HCT116 (cell line): ENCODE measurements around the gene TMEM45A. TPM values are rescaled to one million over a fixed set of nuclear protein-coding genes. Genes with fewer than 3 reads are reported as not detected.
A peak's percentile ranks its signal among the peaks of the same experiment; 100 is the strongest.

ENCODE experiments used
- ATAC-seq: fragments of 200-7000 bp; cut with Tn5 transposase; 2 replicates; pipeline ENCODE4 v1.9.1; 2020; ENCODE audit warnings: mild to moderate bottlenecking, moderate library complexity
- BruUV-seq: library from RNA; stranded (reverse); fragments of 400-500 nt; replicated peaks from 2 replicates; lab custom pipeline; 2021; lab: Mats Ljungman, UMichigan
- CTCF ChIA-PET: fragments of 300-600 bp; sonication (Branson Sonifier 250); formaldehyde crosslinking; loops from one replicate; lab custom pipeline; 2021; ENCODE audit warnings: antibody characterized with exemption; lab: Charles Lee
- POLR2A ChIA-PET: fragments of 300-600, 350-600 bp; sonication (Branson Sonifier 250); formaldehyde crosslinking; loops from one replicate; lab custom pipeline; 2021; ENCODE audit warnings: antibody characterized with exemption; lab: Charles Lee
- RAD21 ChIA-PET, 2 experiments: fragments of 300-600 bp; sonication (Branson Sonifier 250); formaldehyde crosslinking; loops; one replicate each; lab custom pipeline; 2023; ENCODE audit warnings: low total read pairs in 2 of 2; ENCODE audit not compliant: uncharacterized antibody in 2 of 2, unreplicated experiment in 2 of 2, low non-redundant PET in 1 of 2; lab: Charles Lee
- DNase-seq: peaks from one replicate; pipeline ENCODE4 v3.0.0-alpha.2; 2010; ENCODE audit warnings: low read depth, low spot score
- H2AFZ ChIP-seq: fragments of 200-600 bp; shearing (Covaris generic), sonication (generic); 2 replicates; pipeline ENCODE4 v1.6.1; 2017; ENCODE audit warnings: low read depth, mixed run types, mixed read lengths, antibody characterized with exemption, low read length; ENCODE audit not compliant: poor library complexity, severe bottlenecking
- H3K27ac ChIP-seq: 2 replicates; pipeline ENCODE4 v1.5.1; 2012; ENCODE audit warnings: low read depth, low read length
- H3K27me3 ChIP-seq: fragments of 200-600 bp; sonication (generic); 2 replicates; pipeline ENCODE4 v1.6.1; 2016; ENCODE audit warnings: mixed run types, low read length, mixed read lengths; ENCODE audit not compliant: insufficient read depth
- H3K36me3 ChIP-seq, 2 experiments: fragments of 200-500 bp in 1 of 2; fragments of 200-600 bp in 1 of 2; sonication (Bioruptor generic) in 1 of 2; sonication (generic) in 1 of 2; 2 replicates each; pipeline versions ENCODE4 v1.5.1 to v1.6.1; 2014 to 2016; ENCODE audit warnings: low read length in 2 of 2, inconsistent platforms in 1 of 2, mixed read lengths in 1 of 2, mixed run types in 1 of 2; ENCODE audit not compliant: insufficient read depth in 2 of 2, control insufficient read depth in 1 of 2
- H3K4me1 ChIP-seq, 2 experiments: fragments of 200-600 bp in 1 of 2; sonication (generic) in 1 of 2; 2 replicates each; pipeline versions ENCODE4 v1.5.1 to v1.6.1; 2012 to 2017; ENCODE audit warnings: low read length in 2 of 2, inconsistent platforms in 1 of 2, mild to moderate bottlenecking in 1 of 2, mixed read lengths in 1 of 2, mixed run types in 1 of 2, moderate library complexity in 1 of 2; ENCODE audit not compliant: insufficient read depth in 2 of 2, control insufficient read depth in 1 of 2
- H3K4me2 ChIP-seq: fragments of 200-600 bp; sonication (generic); 2 replicates; pipeline ENCODE4 v1.6.1; 2017; ENCODE audit warnings: mixed run types, low read length, mixed read lengths
- H3K4me3 ChIP-seq, 2 experiments: fragments of 200-600 bp in 1 of 2; sonication (generic) in 1 of 2; replicated peaks in 1 of 2; 2 replicates each; pipeline ENCODE4 v1.5.1; 2011 to 2016; ENCODE audit warnings: low read length in 2 of 2, control low read depth in 1 of 2, low read depth in 1 of 2, mild to moderate bottlenecking in 1 of 2, mixed read lengths in 1 of 2, mixed run types in 1 of 2
- H3K79me2 ChIP-seq: fragments of 200-600 bp; sonication (generic); 2 replicates; pipeline ENCODE4 v1.6.1; 2017; ENCODE audit warnings: mild to moderate bottlenecking, mixed run types, low read length, moderate library complexity, mixed read lengths; ENCODE audit not compliant: insufficient read depth
- H3K9ac ChIP-seq: fragments of 200-600 bp; sonication (generic); 2 replicates; pipeline ENCODE4 v1.6.1; 2016; ENCODE audit warnings: low read length, mixed read lengths
- H3K9me2 ChIP-seq: fragments of 200-600 bp; sonication (generic), shearing (Covaris generic); 2 replicates; pipeline ENCODE4 v1.6.1; 2017; ENCODE audit warnings: mixed run types, mild to moderate bottlenecking, moderate library complexity; ENCODE audit not compliant: insufficient read depth
- H3K9me3 ChIP-seq, 2 experiments: fragments of 200-500 bp in 1 of 2; fragments of 200-600 bp in 1 of 2; sonication (Bioruptor generic) in 1 of 2; sonication (generic) in 1 of 2; 2 replicates each; pipeline ENCODE4 v1.6.1; 2014 to 2017; ENCODE audit warnings: low read length in 2 of 2, mixed read lengths in 2 of 2, inconsistent platforms in 1 of 2, low read depth in 1 of 2, mild to moderate bottlenecking in 1 of 2, mixed run types in 1 of 2, moderate library complexity in 1 of 2; ENCODE audit not compliant: control insufficient read depth in 1 of 2, insufficient read depth in 1 of 2
- H4K20me1 ChIP-seq: fragments of 200-600 bp; sonication (generic), shearing (Covaris generic); 2 replicates; pipeline ENCODE4 v1.6.1; 2017; ENCODE audit warnings: mixed run types, mild to moderate bottlenecking, moderate library complexity; ENCODE audit not compliant: insufficient read depth
- EGR1 ChIP-seq: IDR thresholded peaks from 2 replicates; pipeline ENCODE4 v1.6.1; 2012; ENCODE audit warnings: low read depth
- EZH2phosphoT487 ChIP-seq: fragments of 200-600 bp; IDR thresholded peaks from 2 replicates; pipeline ENCODE4 v1.6.1; 2018; ENCODE audit warnings: antibody characterized with exemption, borderline replicate concordance
- FOSL1 ChIP-seq: IDR thresholded peaks from 2 replicates; pipeline ENCODE4 v1.6.1; 2012; ENCODE audit warnings: low read depth
- JUND ChIP-seq: IDR thresholded peaks from 2 replicates; pipeline ENCODE4 v1.6.1; 2012
- RAD21 ChIP-seq: IDR thresholded peaks from 2 replicates; pipeline ENCODE4 v1.6.1; 2012; ENCODE audit warnings: low read depth, mild to moderate bottlenecking
- REST ChIP-seq: IDR thresholded peaks from 2 replicates; pipeline ENCODE4 v1.6.1; 2012; ENCODE audit warnings: low read depth
- intact Hi-C: fragments of 100-400 bp; cut with micrococcal nuclease; formaldehyde crosslinking; loops from 2 replicates; pipeline ENCODE4 v1.10.0; 2022
- total RNA-seq: library from RNA; stranded (reverse); gene quantifications from one replicate; pipeline ENCODE4 v1.2.1, GENCODE V29; 2021; ENCODE audit not compliant: unreplicated experiment

Gene TMEM45A
- total RNA-seq, 1 experiment from 2014 or later: 5.0 TPM

- H3K79me2 ChIP-seq: no peaks in the 10 kb centered on the region
- DNase-seq: peak; percentile 12
- POLR2A ChIA-PET: interaction anchor here (1.5 kb wide), 1 partner anchor 107 kb away, joined by 5 read pairs; no protein-coding TSS in a partner anchor
- TF ChIP-seq EGR1 (no peak), EZH2phosphoT487 (no peak), FOSL1 (peak; percentile 41; the same call in 1 of the 2 replicates), JUND (peak; percentile 39; the same call in 1 of the 2 replicates), REST (no peak), RAD21 (no peak)
- peak; percentile 55 for ATAC-seq
- no peaks in the 10 kb centered on the region for H3K9me3 ChIP-seq
- peak overlapping the region; percentile 37 for H3K4me2 ChIP-seq
- no peaks in the 10 kb centered on the region for H3K9me2 ChIP-seq
- no peak overlapping the region for H3K9ac ChIP-seq
- no peaks in the 10 kb centered on the region for H4K20me1 ChIP-seq
- no peaks in the 10 kb centered on the region for H3K27me3 ChIP-seq
- no TSS peak for BruUV-seq
- no peak overlapping the region for H3K27ac ChIP-seq
- intact Hi-C loops: loop anchor here (10.0 kb wide), 2 partner anchors 592 to 772 kb away; no protein-coding TSS in a partner anchor
- H3K4me1 ChIP-seq: peaks cover 3 to 19% of the 10 kb centered on the region in 2 experiments; a peak in 3 of 4 replicates
- no peak overlapping the region for H3K4me3 ChIP-seq
- no peaks in the 10 kb centered on the region for H3K36me3 ChIP-seq
- peak overlapping the region; percentile 70 for H2AFZ ChIP-seq
- RAD21 ChIA-PET: interaction anchor here (0.5 to 1.1 kb wide), 8 partner anchors 13 to 594 kb away, joined by 3 to 6 read pairs (median 4); no protein-coding TSS in a partner anchor
- CTCF ChIA-PET: interaction anchor here (1.1 to 2.8 kb wide), 10 partner anchors 9 to 593 kb away, joined by 3 to 36 read pairs (median 4); no protein-coding TSS in a partner anchor
Observed at GRCh38 chr3:100602506-100603444, 110.4 kb downstream of the TMEM45A start.
